Measurements from ENCODE around the gene NEDD4L.
A peak's percentile ranks its signal among the peaks of the same experiment; 100 is the strongest.

Gene NEDD4L

GRCh38 chr18:58161659-58162058, 117.6 kb downstream of the NEDD4L start:
- no peak for DNase-seq

DNA sequence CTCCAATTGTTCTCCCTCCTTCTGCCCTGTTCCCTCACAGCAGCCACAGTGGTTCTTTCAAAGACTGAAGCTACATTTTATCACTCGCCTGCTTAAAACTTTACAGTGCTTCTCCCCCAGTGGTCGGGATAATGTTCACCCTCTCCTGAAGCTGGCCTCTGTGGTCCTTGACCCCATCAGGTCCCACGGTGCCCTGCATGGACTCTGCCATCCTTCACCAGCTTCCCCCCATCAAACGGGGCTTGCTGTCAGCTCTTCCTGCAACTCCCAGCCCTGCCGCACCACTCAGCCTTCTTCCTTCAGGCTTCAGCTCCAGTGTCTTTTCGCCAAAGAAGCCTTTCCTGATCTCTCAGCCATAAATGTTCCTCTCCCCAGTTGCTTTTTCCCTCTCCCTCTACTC, 118.1 kb downstream of the NEDD4L start:
- DNase-seq, result peak; percentile 25

- DNase-seq, result no peak
Observed at GRCh38 chr18:58163004-58163590, 119.1 kb downstream of the NEDD4L start.

- no peak for DNase-seq
Observed at GRCh38 chr18:58166278-58166844, 122.3 kb downstream of the NEDD4L start.

DNA sequence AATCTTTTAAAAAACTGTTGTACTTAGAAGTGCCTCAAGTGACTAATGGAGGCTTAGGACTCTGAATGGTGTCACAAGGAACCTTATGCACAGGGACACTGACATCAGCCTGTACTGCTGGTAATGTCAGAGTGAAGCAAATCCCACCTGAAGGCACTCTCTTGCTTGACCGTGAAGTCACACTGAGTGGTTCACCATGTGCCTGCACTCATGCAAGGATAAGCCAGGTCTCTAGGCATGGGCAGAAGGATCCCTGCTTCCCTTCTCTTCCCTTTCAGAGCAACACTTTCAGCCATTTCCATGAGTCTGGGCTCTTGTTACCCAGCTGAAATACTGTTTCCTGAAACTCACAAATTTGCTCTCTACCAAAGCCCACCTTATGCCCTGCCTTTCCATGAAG, 123.0 kb downstream of the NEDD4L start:
- DNase-seq, result peak; percentile 16

DNA sequence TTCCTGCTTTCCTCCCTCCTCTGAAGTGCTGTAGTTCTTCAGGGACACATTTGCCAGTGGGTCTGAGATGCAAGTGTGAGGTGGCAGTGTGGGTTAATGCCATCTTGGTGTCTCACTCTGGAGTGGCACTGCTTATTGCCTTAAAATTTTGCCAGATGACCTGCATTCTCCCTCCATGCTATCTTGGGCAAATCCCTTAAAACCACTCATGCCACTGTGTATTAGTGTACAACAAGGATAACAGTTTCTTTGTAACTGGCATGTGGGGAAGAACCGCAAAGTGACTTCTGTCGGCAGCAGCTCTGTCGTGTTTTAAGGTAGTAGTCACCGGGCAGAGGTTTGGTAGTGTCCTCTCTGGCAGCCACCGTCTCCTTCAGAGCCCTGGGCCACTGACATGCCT, 124.2 kb downstream of the NEDD4L start:
- peak; percentile 23 for DNase-seq

- DNase-seq, result peak; percentile 31
Observed at GRCh38 chr18:58168993-58169392, 125.0 kb downstream of the NEDD4L start.

GRCh38 chr18:58169472-58169871, 125.4 kb downstream of the NEDD4L start:
- DNase-seq, result peak; percentile 40

GRCh38 chr18:58170036-58170435, 126.0 kb downstream of the NEDD4L start:
- peak; percentile 45 for DNase-seq

GRCh38 chr18:58172031-58172430, 128.0 kb downstream of the NEDD4L start:
- DNase-seq, result peak; percentile 16

DNA sequence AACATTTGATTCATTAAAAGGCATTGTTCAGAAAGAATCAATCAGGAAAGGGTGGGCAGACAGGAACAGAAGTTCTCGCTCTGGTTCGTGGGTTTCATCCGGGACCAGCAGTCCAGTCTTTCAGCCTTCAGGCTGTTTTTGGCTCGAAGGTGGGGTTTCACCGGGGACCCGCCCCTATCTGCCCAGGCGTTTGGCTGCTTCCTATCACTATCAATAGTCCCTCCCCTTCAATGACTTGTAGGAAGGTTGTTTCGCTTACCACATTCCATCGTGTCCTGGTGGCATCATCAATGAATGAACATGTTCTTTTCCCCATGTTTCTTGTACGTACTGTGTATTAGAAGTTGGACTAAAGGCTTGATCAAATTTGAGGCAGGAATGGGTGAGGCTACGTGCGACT, 130.3 kb downstream of the NEDD4L start:
- peak; percentile 18 for DNase-seq

GRCh38 chr18:58175122-58175785, 131.2 kb downstream of the NEDD4L start:
- DNase-seq, result peak; percentile 21

GRCh38 chr18:58175786-58176176, 131.8 kb downstream of the NEDD4L start:
- peak; percentile 16 for DNase-seq

- DNase-seq, result no peak
Observed at GRCh38 chr18:58177004-58177717, 133.1 kb downstream of the NEDD4L start.

- peak; percentile 22 for DNase-seq
Observed at GRCh38 chr18:58177896-58178470, 134.0 kb downstream of the NEDD4L start.

GRCh38 chr18:58178511-58178910, 134.5 kb downstream of the NEDD4L start:
- DNase-seq, result no peak

DNA sequence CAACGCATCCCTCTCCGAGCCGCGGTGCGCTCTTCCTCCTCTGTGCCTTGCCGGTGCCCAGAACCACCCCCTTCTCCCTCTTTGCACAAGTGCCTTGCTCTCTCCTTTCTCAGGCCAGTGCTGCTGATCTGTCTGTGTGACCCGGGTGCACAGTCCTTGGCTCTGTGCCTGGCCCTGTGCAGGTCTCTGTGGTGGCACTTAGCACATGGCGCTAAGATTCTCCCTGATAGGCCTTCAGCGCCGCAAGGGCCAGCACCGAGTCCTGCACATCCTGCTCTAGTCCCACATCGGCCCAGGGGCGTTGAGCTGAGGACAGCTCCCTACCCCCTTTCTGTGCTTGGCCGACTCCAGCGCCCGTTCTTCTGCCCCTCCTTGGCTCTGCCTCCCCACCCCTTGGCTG, 136.1 kb downstream of the NEDD4L start:
- no peak for DNase-seq

- no peak for DNase-seq
Observed at GRCh38 chr18:58180738-58181353, 136.8 kb downstream of the NEDD4L start.

DNA sequence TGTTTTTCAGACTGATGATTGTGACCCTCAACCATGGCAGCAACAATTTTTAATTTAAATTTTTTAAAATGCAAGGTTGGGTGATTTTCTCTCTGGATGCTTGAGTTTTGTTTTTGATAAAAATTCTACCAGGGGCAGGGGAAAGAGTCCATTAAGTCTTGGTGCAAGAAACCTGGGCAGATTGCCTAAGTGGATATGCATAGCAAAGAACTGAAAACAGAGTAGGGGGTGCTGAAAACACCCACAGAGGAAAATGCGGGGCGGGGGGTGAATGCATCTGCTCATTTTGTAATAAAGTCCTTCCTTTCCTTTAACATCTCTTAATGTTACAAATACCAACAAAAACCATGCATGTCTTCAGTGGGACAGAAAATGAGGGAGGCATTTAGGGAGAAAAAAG, 138.0 kb downstream of the NEDD4L start:
- no peak for DNase-seq

DNA sequence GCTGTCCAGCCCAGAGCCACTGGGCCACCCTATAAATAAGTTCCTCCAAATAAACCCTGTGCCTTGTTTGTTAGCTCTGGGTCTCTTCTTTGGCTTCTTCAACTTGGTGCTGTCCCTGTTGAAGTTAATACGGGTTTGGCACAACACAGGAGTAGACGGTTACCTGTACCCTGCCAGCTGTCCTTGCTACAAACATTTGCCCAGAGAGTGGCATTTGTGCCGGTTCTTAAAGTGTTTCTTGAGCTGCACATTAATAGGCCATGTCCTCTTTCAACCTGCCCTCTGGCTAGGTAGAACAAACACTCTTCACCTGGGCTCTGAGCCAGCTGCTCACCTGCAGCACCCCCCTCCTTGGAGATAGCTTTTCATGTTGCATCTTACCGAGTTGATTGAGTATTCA, 139.2 kb downstream of the NEDD4L start:
- DNase-seq, result no peak

- no peak for DNase-seq
Observed at GRCh38 chr18:58186258-58186948, 142.4 kb downstream of the NEDD4L start.

DNA sequence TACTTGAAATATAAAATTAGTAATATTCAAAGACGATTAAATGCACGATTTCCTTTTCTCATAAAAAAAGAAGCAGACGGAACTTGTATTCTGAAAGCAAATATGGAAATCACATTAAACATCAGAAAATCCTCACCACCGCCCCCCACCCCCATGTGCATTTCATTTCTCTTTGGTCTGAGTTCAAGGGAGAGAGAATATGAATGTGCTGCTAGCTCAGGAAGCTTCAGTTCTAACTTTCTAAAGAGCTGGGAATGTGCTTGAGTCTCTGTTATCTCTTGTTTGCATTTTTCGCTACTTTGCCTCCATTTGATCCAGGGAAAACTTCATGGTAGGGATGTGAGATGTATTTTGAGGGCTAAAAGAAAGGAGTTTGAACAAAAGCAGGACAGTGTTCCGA, 143.6 kb downstream of the NEDD4L start:
- no peak for DNase-seq
